Endothelial cell of umbilical vein (primary cell): ENCODE results near the gene TGFBR3. TPM values are rescaled to one million over a fixed set of nuclear protein-coding genes. Genes with fewer than 3 reads are reported as not detected.

Experiments
- BruUV-seq: library from RNA; stranded (reverse); fragments of 400-500 nt; replicated peaks from 2 replicates; lab custom pipeline; 2021; lab: Mats Ljungman, UMichigan
- CTCF ChIA-PET: fragments of 300-600, 350-600 bp; sonication (Branson Sonifier 250); formaldehyde crosslinking; loops from one replicate; lab custom pipeline; 2021; ENCODE audit warnings: antibody characterized with exemption, inconsistent platforms; lab: Charles Lee
- POLR2A ChIA-PET: fragments of 300-600, 350-600 bp; sonication (Branson Sonifier 250); formaldehyde crosslinking; loops from one replicate; lab custom pipeline; 2021; ENCODE audit warnings: antibody characterized with exemption, inconsistent platforms; lab: Charles Lee
- DNase-seq: peaks from one replicate; pipeline ENCODE4 v3.0.0-alpha.2; 2011; ENCODE audit warnings: low read depth, low spot score
- FAIRE-seq: peaks from 2 replicates; lab custom pipeline; 2011; peaks lifted over from hg19 to GRCh38; lab: Jason Lieb, UNC
- H2AFZ ChIP-seq: 2 replicates; pipeline ENCODE4 v1.6.0; 2012; ENCODE audit warnings: low read depth, low read length, control low read depth, inconsistent platforms
- H3K27ac ChIP-seq: 2 replicates; pipeline ENCODE4 v1.5.1; 2011; ENCODE audit warnings: low read depth, mild to moderate bottlenecking, control low read depth, low read length, moderate library complexity; ENCODE audit not compliant: insufficient read depth
- H3K27me3 ChIP-seq, 2 experiments: 2 replicates each; pipeline versions ENCODE4 v1.6.0 to v1.6.1; 2011; ENCODE audit warnings: low read length in 2 of 2, mixed read lengths in 1 of 2; ENCODE audit not compliant: control insufficient read depth in 2 of 2, insufficient read depth in 2 of 2
- H3K36me3 ChIP-seq, 2 experiments: 2 replicates in 1 of 2; 3 replicates in 1 of 2; pipeline ENCODE4 v1.5.1; 2011; ENCODE audit warnings: low read length in 2 of 2, mild to moderate bottlenecking in 1 of 2, moderate library complexity in 1 of 2; ENCODE audit not compliant: control insufficient read depth in 2 of 2, insufficient read depth in 2 of 2; ENCODE audit errors: extremely low read depth in 1 of 2
- H3K4me1 ChIP-seq: 3 replicates; pipeline ENCODE4 v1.5.1; 2011; ENCODE audit warnings: mild to moderate bottlenecking, low read length; ENCODE audit not compliant: control insufficient read depth, insufficient read depth; ENCODE audit errors: extremely low read depth
- H3K4me2 ChIP-seq: 2 replicates; pipeline ENCODE4 v1.6.1; 2011; ENCODE audit warnings: low read length, control low read depth, mixed read lengths; ENCODE audit not compliant: insufficient read depth
- H3K4me3 ChIP-seq, 3 experiments: fragments of 200-600 bp in 1 of 3; sonication (generic), shearing (Covaris generic) in 1 of 3; replicated peaks in 1 of 3; 2 replicates each; pipeline ENCODE4 v1.5.1; 2011 to 2016; ENCODE audit warnings: control low read depth in 3 of 3, low read length in 3 of 3, mild to moderate bottlenecking in 2 of 3, inconsistent platforms in 1 of 3, low read depth in 1 of 3, moderate library complexity in 1 of 3; ENCODE audit not compliant: insufficient read depth in 1 of 3
- H3K79me2 ChIP-seq: 2 replicates; pipeline ENCODE4 v1.6.0; 2012; ENCODE audit warnings: low read length, inconsistent platforms; ENCODE audit not compliant: control insufficient read depth, insufficient read depth
- H3K9ac ChIP-seq: replicated peaks from 2 replicates; pipeline ENCODE3; 2011; ENCODE audit warnings: low read length, control low read depth; ENCODE audit not compliant: insufficient read depth; ENCODE audit errors: extremely low read depth
- H3K9me1 ChIP-seq: replicated peaks from 3 replicates; pipeline ENCODE4 v1.6.0; 2011; ENCODE audit warnings: mild to moderate bottlenecking, low read length; ENCODE audit not compliant: control insufficient read depth, insufficient read depth; ENCODE audit errors: extremely low read depth
- H3K9me3 ChIP-seq: replicated peaks from 2 replicates; pipeline ENCODE4 v1.5.1; 2012; ENCODE audit warnings: low read length, inconsistent platforms; ENCODE audit not compliant: control insufficient read depth, insufficient read depth
- H4K20me1 ChIP-seq: replicated peaks from 2 replicates; pipeline ENCODE3; 2011; ENCODE audit warnings: mild to moderate bottlenecking, low read length; ENCODE audit not compliant: control insufficient read depth, insufficient read depth; ENCODE audit errors: extremely low read depth
- CTCF ChIP-seq, 2 donors: IDR thresholded peaks; 1 replicate in 1 of 2; 2 replicates in 1 of 2; pipeline ENCODE4 v1.5.1; 2011; ENCODE audit warnings: low read length in 2 of 2, mild to moderate bottlenecking in 2 of 2, moderate library complexity in 2 of 2, control low read depth in 1 of 2, inconsistent platforms in 1 of 2, low read depth in 1 of 2; ENCODE audit not compliant: insufficient read depth in 1 of 2; ENCODE audit errors: extremely low read depth in 1 of 2
- EZH2 ChIP-seq: IDR thresholded peaks from 2 replicates; pipeline ENCODE4 v1.6.1; 2012; ENCODE audit warnings: borderline replicate concordance, low read depth, mild to moderate bottlenecking, moderate library complexity, low read length, inconsistent platforms; ENCODE audit not compliant: severe bottlenecking
- FOS ChIP-seq: IDR thresholded peaks from 2 replicates; pipeline ENCODE4 v1.6.1; 2011; ENCODE audit warnings: mild to moderate bottlenecking, low read length, moderate library complexity, borderline replicate concordance; ENCODE audit not compliant: insufficient read depth
- JUN ChIP-seq: IDR thresholded peaks from 2 replicates; pipeline ENCODE4 v1.6.1; 2011; ENCODE audit warnings: borderline replicate concordance, low read depth; ENCODE audit not compliant: insufficient read length, insufficient read depth
- MAX ChIP-seq: IDR thresholded peaks from 2 replicates; pipeline ENCODE4 v1.6.1; 2011; ENCODE audit not compliant: insufficient read depth, insufficient read length
- dilution Hi-C: fragments of 300-500 bp; cut with MboI; formaldehyde crosslinking; loops from one replicate; pipeline ENCODE4 v1.15.0; 2019; ENCODE audit warnings: low sequenced_read_pairs; ENCODE audit not compliant: extremely low pct_ligation_motif_present
- intact Hi-C: fragments of 100-400 bp; cut with micrococcal nuclease; formaldehyde crosslinking; loops from one replicate; pipeline ENCODE4 v1.10.0; 2022
- polyA plus RNA-seq, 4 experiments: library from polyadenylated mRNA; depleted of rRNA in 3 of 4; stranded (reverse) in 3 of 4; unstranded in 1 of 4; fragments of >200 nt; gene quantifications; 2 replicates each; pipeline versions ENCODE4 v1.2.1 to v1.2.3, GENCODE V29; 2011 to 2012; ENCODE audit warnings: missing spikeins in 1 of 4
- total RNA-seq: library from RNA; stranded (reverse); gene quantifications from 2 replicates; pipeline ENCODE4 v1.2.3, GENCODE V29; 2021

Gene TGFBR3
- total and polyA plus RNA-seq, 2 donors (not counting 3 experiments of a cell fraction or from before 2014, with no cell fraction given) = 8.0 to 13.4 TPM

GRCh38 chr1:91799159-91799558, 86.8 kb downstream of the TGFBR3 start:
- H4K20me1 ChIP-seq = no peaks in the 10 kb centered on the region
- no peaks in the 10 kb centered on the region for H3K79me2 ChIP-seq
- no TSS peak for BruUV-seq
- FAIRE-seq = no peak
- H3K9me3 ChIP-seq = no peaks in the 10 kb centered on the region
- no peaks in the 10 kb centered on the region for H3K9me1 ChIP-seq
- intact Hi-C loops = no loop called here
- H3K4me2 ChIP-seq = no peak overlapping the region
- H3K27ac ChIP-seq = no peak overlapping the region
- H3K9ac ChIP-seq = no peak overlapping the region
- H3K36me3 ChIP-seq = peaks cover 0 to 2% of the 10 kb centered on the region in 2 experiments
- H3K4me3 ChIP-seq = no peak overlapping the region
- ChIA-PET CTCF (interaction anchor here (0.8 kb wide), 1 partner anchor 10 kb away, joined by 3 read pairs; no protein-coding TSS in a partner anchor), POLR2A (no interaction called here)
- no peaks in the 10 kb centered on the region for H3K27me3 ChIP-seq
- no peak overlapping the region for H2AFZ ChIP-seq
- no peak for TF ChIP-seq JUN
- TF ChIP-seq MAX = no peak
- TF ChIP-seq CTCF (IDR thresholded peaks at IDR 0.05; ENCODE audit: extremely low read depth in 1 of 2, insufficient read depth in 1 of 2, low read depth in 1 of 2, low read length in 2 of 2) = no peak
- no peak for TF ChIP-seq FOS
- no peak for TF ChIP-seq EZH2
- dilution Hi-C loops = no loop called here
- no peak for DNase-seq
- no peaks in the 10 kb centered on the region for H3K4me1 ChIP-seq
